ENCODE results near the gene KLHL12. TPM values are rescaled to one million over a fixed set of nuclear protein-coding genes. Genes with fewer than 3 reads are reported as not detected.

The KLHL12 gene
- 45.1 and 47.0 TPM in 2 replicates for total RNA-seq

GRCh38 chr1:202926581-202927491 lies at the start of gene KLHL12:
Gene KLHL12 (minus strand): TSS chr1:202927234. CDS start chr1:202925162, 2,072 bp downstream.

GRCh38 chr1:202957733-202958543 lies 30.9 kb upstream of the KLHL12 start, which contains the start of gene ADIPOR1:
Gene ADIPOR1 (minus strand): TSS chr1:202958312. CDS start chr1:202951070, 7,242 bp downstream.

GRCh38 chr1:202888531-202889360 lies 38.3 kb downstream of the KLHL12 start, which contains the start of gene RABIF:
Gene RABIF (minus strand): TSS chr1:202889149. CDS start chr1:202889098, 51 bp downstream.

Other genes starting within 250 kb of the KLHL12 start
- gene SYT2, start 216.8 kb downstream of the KLHL12 start, total RNA-seq: under 0.01 TPM in 1 of 2 replicates, not detected in the other
- gene KDM5B, start 118.8 kb downstream of the KLHL12 start, total RNA-seq: 90.3 and 91.0 TPM in 2 replicates
- 1.3 TPM in 1 of 2 replicates, not detected in the other for gene PCAT6, start 116.3 kb downstream of the KLHL12 start, total RNA-seq
- gene RABIF, start 38.1 kb downstream of the KLHL12 start, total RNA-seq: 3.5 and 4.2 TPM in 2 replicates
- 71.6 and 101 TPM in 2 replicates for gene ADIPOR1, start 31.1 kb upstream of the KLHL12 start, total RNA-seq
- gene CYB5R1, start 40.0 kb upstream of the KLHL12 start, total RNA-seq: 34.3 and 50.9 TPM in 2 replicates
- gene TMEM183A, start 80.1 kb upstream of the KLHL12 start, total RNA-seq: 110 and 120 TPM in 2 replicates
- 5.5 and 20.0 TPM in 2 replicates for gene PPFIA4, start 99.3 kb upstream of the KLHL12 start, total RNA-seq
- not detected in 2 replicates for gene MYOG, start 158.8 kb upstream of the KLHL12 start, total RNA-seq
- gene ADORA1, start 200.5 kb upstream of the KLHL12 start, total RNA-seq: 2.0 and 16.0 TPM in 2 replicates
- 0.15 and 2.2 TPM in 2 replicates for gene MYBPH, start 248.6 kb upstream of the KLHL12 start, total RNA-seq

All from smooth muscle cell of trachea (primary cell).